Neural cell (in vitro differentiated cells): ENCODE results near the gene MICU1. TPM values are rescaled to one million over a fixed set of nuclear protein-coding genes. Genes with fewer than 3 reads are reported as not detected.

ENCODE experiments used
- H2AFZ ChIP-seq: fragments of 200-600, 300-800 bp; sonication (generic), shearing (Covaris generic); 2 replicates; pipeline ENCODE4 v1.6.0; 2014; ENCODE audit warnings: low read depth, mild to moderate bottlenecking, antibody characterized with exemption, low read length, moderate library complexity
- H3F3A ChIP-seq: fragments of 200-600 bp; shearing (Covaris generic); 2 replicates; pipeline ENCODE4 v1.6.1; 2016; ENCODE audit warnings: mild to moderate bottlenecking, moderate library complexity, mixed read lengths, antibody characterized with exemption, low read length; ENCODE audit not compliant: insufficient read depth, poor library complexity, severe bottlenecking
- H3K27ac ChIP-seq: fragments of 200-600, 300-800 bp; sonication (generic), shearing (Covaris generic); 2 replicates; pipeline ENCODE4 v1.5.1; 2014; ENCODE audit warnings: mild to moderate bottlenecking, low read length, moderate library complexity
- H3K27me3 ChIP-seq: fragments of 300-800, 200-600 bp; sonication (generic), shearing (Covaris generic); 2 replicates; pipeline ENCODE4 v1.6.0; 2014; ENCODE audit warnings: mild to moderate bottlenecking, low read depth, low read length, moderate library complexity; ENCODE audit not compliant: insufficient read depth
- H3K36me3 ChIP-seq: fragments of 300-800, 200-600 bp; sonication (generic), shearing (Covaris generic); 2 replicates; pipeline ENCODE4 v1.5.1; 2014; ENCODE audit warnings: mild to moderate bottlenecking, antibody characterized with exemption, low read length, moderate library complexity; ENCODE audit not compliant: insufficient read depth
- H3K4me2 ChIP-seq: fragments of 300-800, 200-600 bp; sonication (generic), shearing (Covaris generic); 2 replicates; pipeline ENCODE4 v1.6.0; 2014; ENCODE audit warnings: mild to moderate bottlenecking, low read length
- H3K4me3 ChIP-seq: fragments of 300-800, 200-600 bp; sonication (generic), shearing (Covaris generic); 2 replicates; pipeline ENCODE4 v1.5.1; 2014; ENCODE audit warnings: mild to moderate bottlenecking, low read length, moderate library complexity
- H3K79me2 ChIP-seq: fragments of 200-600 bp; shearing (Covaris generic); replicated peaks from 2 replicates; pipeline ENCODE4 v1.6.0; 2014; ENCODE audit warnings: mild to moderate bottlenecking, low read length, moderate library complexity; ENCODE audit not compliant: insufficient read depth
- H3K9ac ChIP-seq: fragments of 300-800, 200-600 bp; sonication (generic), shearing (Covaris generic); 2 replicates; pipeline ENCODE4 v1.6.1; 2016; ENCODE audit warnings: mild to moderate bottlenecking, low read length, mixed read lengths
- H3K9me2 ChIP-seq: fragments of 200-600 bp; shearing (Covaris generic); 2 replicates; pipeline ENCODE4 v1.6.1; 2016; ENCODE audit warnings: mild to moderate bottlenecking, low read length, mixed read lengths; ENCODE audit not compliant: insufficient read depth
- H3K9me3 ChIP-seq: fragments of 200-600, 300-800 bp; sonication (generic), shearing (Covaris generic); 2 replicates; pipeline ENCODE4 v1.6.1; 2016; ENCODE audit warnings: mild to moderate bottlenecking, mixed run types, low read length, moderate library complexity, mixed read lengths
- H4K20me1 ChIP-seq: fragments of 200-600 bp; shearing (Covaris generic); 2 replicates; pipeline ENCODE4 v1.6.1; 2016; ENCODE audit warnings: mild to moderate bottlenecking, mixed run types; ENCODE audit not compliant: insufficient read depth
- EP300 ChIP-seq: fragments of 450-650 bp; conservative IDR thresholded peaks from 2 replicates; pipeline ENCODE4 v1.6.1; 2014; ENCODE audit warnings: antibody characterized with exemption, mild to moderate bottlenecking, moderate library complexity; ENCODE audit not compliant: poor library complexity, severe bottlenecking
- EZH2 ChIP-seq: fragments of 200-600, 300-800 bp; shearing (Covaris generic), sonication (generic); IDR thresholded peaks from 2 replicates; pipeline ENCODE4 v1.6.1; 2014; ENCODE audit warnings: antibody characterized with exemption, low read length, borderline replicate concordance, mild to moderate bottlenecking; ENCODE audit not compliant: insufficient read depth, poor library complexity, severe bottlenecking
- MXI1 ChIP-seq: fragments of 450-650 bp; conservative IDR thresholded peaks from 2 replicates; pipeline ENCODE4 v1.6.1; 2014; ENCODE audit warnings: antibody characterized with exemption, mild to moderate bottlenecking; ENCODE audit not compliant: poor library complexity, severe bottlenecking
- POLR2AphosphoS5 ChIP-seq: IDR thresholded peaks from 2 replicates; pipeline ENCODE4 v1.6.1; 2012
- RAD21 ChIP-seq: fragments of 450-650 bp; conservative IDR thresholded peaks from 2 replicates; pipeline ENCODE4 v1.6.1; 2014; ENCODE audit warnings: antibody characterized with exemption, mild to moderate bottlenecking, moderate library complexity
- SMC3 ChIP-seq: fragments of 450-650 bp; conservative IDR thresholded peaks from 2 replicates; pipeline ENCODE4 v1.6.1; 2014; ENCODE audit warnings: antibody characterized with exemption, mild to moderate bottlenecking, moderate library complexity; ENCODE audit not compliant: poor library complexity
- TAF1 ChIP-seq: IDR thresholded peaks from 2 replicates; pipeline ENCODE4 v1.6.1; 2012; ENCODE audit warnings: low read depth
- polyA plus RNA-seq: library from polyadenylated mRNA; depleted of rRNA; stranded (reverse); fragments of >200 nt; gene quantifications from 2 replicates; pipeline ENCODE4 v1.2.3, GENCODE V29; 2014
- TF ChIP-seq, protein P1 (sequence below): fragments of 450-650 bp; IDR thresholded peaks from 2 replicates; pipeline ENCODE4 v1.5.1; 2014; ENCODE audit warnings: antibody characterized with exemption, mild to moderate bottlenecking, moderate library complexity; ENCODE audit not compliant: poor library complexity, severe bottlenecking
- TF ChIP-seq, protein P2 (sequence below): IDR thresholded peaks from 2 replicates; pipeline ENCODE4 v1.6.1; 2012; ENCODE audit warnings: borderline replicate concordance

The MICU1 gene
- polyA plus RNA-seq, 1 donor from 2014 or later, result 86.0 TPM

DNA sequence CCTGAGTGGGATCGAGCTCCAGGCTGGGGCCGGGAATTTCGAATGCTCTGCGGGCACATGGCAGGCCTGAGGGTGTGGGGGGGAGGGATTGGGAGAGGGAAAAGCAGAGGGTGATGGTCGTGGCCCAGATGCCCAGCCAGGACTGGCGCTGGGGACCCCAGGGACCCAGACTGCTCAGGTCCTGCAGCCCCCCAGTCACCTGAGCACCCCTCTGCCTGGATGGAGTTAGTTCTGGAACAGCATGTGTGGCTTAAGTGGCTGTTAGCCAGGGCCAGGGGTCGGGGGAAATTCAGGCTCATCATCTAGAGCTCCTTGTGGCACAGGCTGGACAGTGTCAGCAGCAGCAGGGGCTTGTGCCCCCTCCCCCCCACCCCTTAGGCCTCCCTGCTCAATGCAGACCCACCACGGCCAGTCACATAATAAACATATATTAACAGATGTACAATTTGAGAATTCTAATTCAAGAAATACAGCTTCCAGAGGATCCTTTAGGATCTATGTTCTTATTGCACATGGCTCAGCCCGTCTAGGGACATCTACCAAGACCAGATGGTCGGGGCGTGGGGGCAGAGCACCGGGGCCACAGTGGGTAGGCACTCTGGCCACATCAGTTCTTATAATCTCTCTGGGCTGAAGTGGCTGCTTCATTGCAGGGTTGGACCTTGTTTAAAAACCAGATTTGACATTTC lies 293.3 kb downstream of the MICU1 start:
- Histone ChIP-seq H3K9me3 (no peaks in the 10 kb centered on the region), H3K27me3 (no peaks in the 10 kb centered on the region), H3K9me2 (no peaks in the 10 kb centered on the region), H3K36me3 (peaks cover 3% of the 10 kb centered on the region), H3F3A (no peaks in the 10 kb centered on the region), H3K4me3 (no peak overlapping the region), H3K4me2 (no peak overlapping the region), H3K79me2 (no peaks in the 10 kb centered on the region), H3K27ac (peak overlapping the region; percentile 98), H4K20me1 (no peaks in the 10 kb centered on the region), H3K9ac (peak overlapping the region; percentile 79), H2AFZ (no peak overlapping the region)
- TF ChIP-seq, protein P1, sequence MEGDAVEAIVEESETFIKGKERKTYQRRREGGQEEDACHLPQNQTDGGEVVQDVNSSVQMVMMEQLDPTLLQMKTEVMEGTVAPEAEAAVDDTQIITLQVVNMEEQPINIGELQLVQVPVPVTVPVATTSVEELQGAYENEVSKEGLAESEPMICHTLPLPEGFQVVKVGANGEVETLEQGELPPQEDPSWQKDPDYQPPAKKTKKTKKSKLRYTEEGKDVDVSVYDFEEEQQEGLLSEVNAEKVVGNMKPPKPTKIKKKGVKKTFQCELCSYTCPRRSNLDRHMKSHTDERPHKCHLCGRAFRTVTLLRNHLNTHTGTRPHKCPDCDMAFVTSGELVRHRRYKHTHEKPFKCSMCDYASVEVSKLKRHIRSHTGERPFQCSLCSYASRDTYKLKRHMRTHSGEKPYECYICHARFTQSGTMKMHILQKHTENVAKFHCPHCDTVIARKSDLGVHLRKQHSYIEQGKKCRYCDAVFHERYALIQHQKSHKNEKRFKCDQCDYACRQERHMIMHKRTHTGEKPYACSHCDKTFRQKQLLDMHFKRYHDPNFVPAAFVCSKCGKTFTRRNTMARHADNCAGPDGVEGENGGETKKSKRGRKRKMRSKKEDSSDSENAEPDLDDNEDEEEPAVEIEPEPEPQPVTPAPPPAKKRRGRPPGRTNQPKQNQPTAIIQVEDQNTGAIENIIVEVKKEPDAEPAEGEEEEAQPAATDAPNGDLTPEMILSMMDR, result no peak
- TF ChIP-seq TAF1 (no peak), MXI1 (no peak), EP300 (no peak), SMC3 (no peak), EZH2 (no peak), POLR2AphosphoS5 (no peak), RAD21 (no peak)
- TF ChIP-seq, protein P2, sequence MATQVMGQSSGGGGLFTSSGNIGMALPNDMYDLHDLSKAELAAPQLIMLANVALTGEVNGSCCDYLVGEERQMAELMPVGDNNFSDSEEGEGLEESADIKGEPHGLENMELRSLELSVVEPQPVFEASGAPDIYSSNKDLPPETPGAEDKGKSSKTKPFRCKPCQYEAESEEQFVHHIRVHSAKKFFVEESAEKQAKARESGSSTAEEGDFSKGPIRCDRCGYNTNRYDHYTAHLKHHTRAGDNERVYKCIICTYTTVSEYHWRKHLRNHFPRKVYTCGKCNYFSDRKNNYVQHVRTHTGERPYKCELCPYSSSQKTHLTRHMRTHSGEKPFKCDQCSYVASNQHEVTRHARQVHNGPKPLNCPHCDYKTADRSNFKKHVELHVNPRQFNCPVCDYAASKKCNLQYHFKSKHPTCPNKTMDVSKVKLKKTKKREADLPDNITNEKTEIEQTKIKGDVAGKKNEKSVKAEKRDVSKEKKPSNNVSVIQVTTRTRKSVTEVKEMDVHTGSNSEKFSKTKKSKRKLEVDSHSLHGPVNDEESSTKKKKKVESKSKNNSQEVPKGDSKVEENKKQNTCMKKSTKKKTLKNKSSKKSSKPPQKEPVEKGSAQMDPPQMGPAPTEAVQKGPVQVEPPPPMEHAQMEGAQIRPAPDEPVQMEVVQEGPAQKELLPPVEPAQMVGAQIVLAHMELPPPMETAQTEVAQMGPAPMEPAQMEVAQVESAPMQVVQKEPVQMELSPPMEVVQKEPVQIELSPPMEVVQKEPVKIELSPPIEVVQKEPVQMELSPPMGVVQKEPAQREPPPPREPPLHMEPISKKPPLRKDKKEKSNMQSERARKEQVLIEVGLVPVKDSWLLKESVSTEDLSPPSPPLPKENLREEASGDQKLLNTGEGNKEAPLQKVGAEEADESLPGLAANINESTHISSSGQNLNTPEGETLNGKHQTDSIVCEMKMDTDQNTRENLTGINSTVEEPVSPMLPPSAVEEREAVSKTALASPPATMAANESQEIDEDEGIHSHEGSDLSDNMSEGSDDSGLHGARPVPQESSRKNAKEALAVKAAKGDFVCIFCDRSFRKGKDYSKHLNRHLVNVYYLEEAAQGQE, result no peak

DNA sequence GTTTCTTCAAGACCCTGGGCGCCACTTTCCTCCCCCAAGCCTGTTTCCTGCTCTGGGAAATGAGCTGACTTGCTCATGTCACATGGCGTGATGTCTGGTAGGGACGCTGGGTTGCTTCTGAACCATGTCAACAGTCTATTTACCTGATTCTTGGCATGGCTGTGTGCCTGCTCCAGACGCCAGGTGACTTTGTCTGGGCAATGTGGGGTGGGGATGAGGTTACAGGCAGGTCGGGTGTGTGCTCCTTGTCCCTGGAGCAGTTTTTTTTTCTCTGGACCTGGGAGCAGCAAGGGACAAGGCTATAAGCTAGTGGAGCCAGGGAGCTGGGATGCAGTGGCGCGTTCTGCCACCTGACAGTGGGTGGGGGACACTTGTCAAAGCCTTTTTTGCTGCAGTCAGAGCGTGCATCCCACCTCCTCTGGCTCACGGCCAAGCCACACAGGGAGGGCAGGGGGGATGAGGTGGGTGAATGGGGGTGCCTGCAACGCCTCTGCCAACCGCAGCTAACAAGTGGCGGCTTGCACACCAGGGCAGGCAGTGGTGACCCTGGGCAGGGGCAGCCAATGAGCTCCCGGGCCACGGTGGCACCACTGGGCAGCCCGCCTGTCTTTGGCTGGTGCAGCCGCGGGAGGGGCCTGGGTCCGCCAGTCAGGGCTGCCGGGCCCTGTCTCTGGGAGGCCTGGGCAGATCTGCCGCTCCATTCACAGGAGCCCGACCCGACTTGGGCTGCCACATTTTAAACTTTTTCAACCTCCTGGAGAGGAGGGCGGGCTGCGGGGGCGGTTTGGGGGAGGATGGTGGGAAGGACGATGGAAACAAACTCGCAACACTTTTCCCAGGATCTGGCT lies 294.1 kb downstream of the MICU1 start:
- Histone ChIP-seq H3K4me2 (no peak overlapping the region), H3K9me3 (no peaks in the 10 kb centered on the region), H3K9me2 (no peaks in the 10 kb centered on the region), H3K36me3 (no peaks in the 10 kb centered on the region), H3K4me3 (no peak overlapping the region), H3F3A (no peaks in the 10 kb centered on the region), H3K79me2 (no peaks in the 10 kb centered on the region), H3K27me3 (no peaks in the 10 kb centered on the region), H4K20me1 (no peaks in the 10 kb centered on the region), H3K9ac (peak overlapping the region; percentile 79), H2AFZ (no peak overlapping the region), H3K27ac (peak overlapping the region; percentile 98)
- TF ChIP-seq, protein P1, result peak; percentile 26
- TF ChIP-seq RAD21, result no peak
